ENCODE results near the gene ARHGAP42.

DNA sequence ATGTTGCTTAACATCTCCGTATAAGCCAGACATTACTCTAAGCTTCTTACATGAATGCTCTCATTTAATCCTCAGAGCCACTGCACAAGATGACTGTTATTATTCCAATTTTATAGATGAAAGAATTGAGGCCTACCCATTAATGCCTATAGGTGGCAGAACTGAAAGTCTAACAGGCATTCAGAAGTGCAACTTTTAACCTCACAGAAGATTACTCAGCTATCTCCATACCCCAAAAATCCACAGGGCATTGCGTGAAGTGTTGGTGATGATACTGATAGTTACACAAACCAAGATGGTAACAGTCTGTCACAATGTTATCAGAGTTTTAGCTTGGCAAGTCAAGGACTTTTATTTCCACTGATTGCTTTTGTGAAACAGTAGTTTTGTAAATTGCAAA lies 130.5 kb downstream of the ARHGAP42 start:
- TF ChIP-seq POLR2AphosphoS5 (IDR thresholded peaks at IDR 0.05; ENCODE audit: borderline replicate concordance, low read depth, low read length), result no peak
- no peak for TF ChIP-seq EZH2 (IDR thresholded peaks at IDR 0.05)
- no peak for TF ChIP-seq FOXP2 (optimal IDR thresholded peaks at IDR 0.05; ENCODE audit: control extremely low read depth, extremely low read length, insufficient read depth)

All from SK-N-MC (cell line).